ENCODE data around the gene PLXNA2.

GRCh38 chr1:208207388-208208131, 36.6 kb downstream of the PLXNA2 start:
- TF ChIP-seq TAF1 (IDR thresholded peaks at IDR 0.05; ENCODE audit: borderline replicate concordance, insufficient read depth, low read length) (no peak), FOXP2 (optimal IDR thresholded peaks at IDR 0.05; ENCODE audit: borderline replicate concordance, extremely low read depth, extremely low read length, insufficient read depth) (no peak)
